ENCODE measurements around the gene MESD. TPM values are rescaled to one million over a fixed set of nuclear protein-coding genes. Genes with fewer than 3 reads are reported as not detected.

The MESD gene
- polyA plus RNA-seq, 12 donors = 18.6 to 29.2 (median 22.1) TPM; not detected in 1

DNA sequence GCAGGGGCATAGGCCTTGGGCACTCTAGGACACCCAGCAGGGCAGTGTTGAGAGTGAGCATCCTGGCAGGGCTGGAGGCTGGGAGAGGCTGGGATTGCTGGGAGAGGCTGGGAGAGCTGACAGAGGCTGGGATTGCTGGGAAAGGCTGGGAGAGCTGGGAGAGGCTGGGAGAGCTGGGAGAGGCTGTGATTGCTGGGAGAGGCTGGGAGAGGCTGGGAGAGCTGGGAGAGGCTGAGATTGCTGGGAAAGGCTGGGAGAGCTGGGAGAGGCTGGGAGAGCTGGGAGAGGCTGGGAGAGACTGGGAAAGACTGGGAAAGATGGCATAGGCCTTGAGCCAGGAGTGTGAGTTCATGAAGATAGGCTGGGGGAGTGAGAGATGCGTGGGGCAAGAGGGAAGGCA, 77.8 kb downstream of the MESD start:
- DNase-seq = no peak

DNA sequence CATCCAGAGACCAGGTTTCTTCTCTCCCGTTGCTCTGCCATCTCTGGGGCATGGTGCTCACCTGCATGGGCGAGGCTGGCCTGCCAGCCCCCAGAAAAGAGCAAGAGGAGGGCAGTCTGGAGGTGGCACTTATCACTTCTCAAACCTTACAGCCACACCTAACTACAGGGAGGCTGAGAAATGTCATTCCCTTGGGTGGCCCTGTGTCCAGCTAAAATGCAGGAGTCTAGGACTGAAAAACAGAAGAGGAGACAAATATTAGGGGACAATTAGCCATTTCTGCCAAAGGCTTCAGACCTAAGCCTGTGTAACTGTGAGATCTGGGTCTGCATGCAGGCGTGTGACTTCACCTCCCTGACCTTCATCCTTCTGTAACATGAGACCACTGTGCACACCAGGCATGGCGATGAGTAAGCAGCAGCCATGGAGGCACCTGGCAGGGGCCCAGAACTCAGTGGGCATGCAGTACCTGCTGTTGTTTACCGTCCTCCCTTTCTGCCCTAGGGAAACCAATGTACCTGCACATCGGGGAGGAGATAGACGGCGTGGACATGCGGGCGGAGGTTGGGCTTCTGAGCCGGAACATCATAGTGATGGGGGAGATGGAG, 83.4 kb downstream of the MESD start:
- no peak for DNase-seq

DNA sequence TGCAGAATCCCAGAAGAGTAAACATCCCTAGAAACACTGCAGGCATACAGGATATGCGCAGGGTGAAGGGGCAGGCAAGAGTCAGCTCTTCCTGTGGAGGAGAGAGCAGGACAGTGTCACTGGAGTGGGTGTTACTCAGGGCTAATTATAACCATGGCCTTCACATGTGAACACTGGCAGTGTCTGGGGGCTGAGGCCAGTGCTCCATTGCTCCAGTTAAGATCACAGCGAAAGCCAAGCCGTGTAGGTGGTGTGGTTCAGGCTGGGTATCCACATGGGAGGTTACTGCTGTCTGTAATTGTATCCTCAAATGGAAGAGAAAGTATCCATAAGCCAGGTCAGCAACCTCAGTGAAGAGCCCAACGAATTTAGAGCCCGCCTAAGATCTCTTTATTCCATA, 84.6 kb downstream of the MESD start:
- no peak for DNase-seq

DNA sequence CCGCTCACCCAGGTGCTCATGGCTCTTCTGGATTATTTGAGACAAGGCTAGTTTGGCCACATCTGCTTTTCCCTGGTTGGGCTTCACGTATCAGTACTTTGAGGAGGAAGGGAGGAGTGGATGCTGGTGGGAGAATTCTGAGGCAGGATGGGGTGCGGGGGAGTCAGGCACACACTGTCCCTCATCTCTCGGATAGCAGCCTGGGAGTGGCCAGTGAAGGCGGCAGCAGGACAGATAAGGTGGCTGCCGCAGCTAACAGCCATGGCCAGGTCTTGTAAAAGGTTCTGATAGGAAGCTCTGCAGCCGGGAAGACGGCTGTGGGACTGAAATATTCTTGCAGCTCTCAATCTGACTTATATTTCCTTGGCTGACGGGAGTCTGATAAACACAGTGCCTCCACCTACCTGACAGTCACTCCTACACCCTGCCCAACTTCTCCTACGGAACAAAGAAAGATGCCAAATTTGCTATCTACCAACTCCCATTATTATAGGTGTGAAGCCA, 87.3 kb downstream of the MESD start:
- DNase-seq = no peak

DNA sequence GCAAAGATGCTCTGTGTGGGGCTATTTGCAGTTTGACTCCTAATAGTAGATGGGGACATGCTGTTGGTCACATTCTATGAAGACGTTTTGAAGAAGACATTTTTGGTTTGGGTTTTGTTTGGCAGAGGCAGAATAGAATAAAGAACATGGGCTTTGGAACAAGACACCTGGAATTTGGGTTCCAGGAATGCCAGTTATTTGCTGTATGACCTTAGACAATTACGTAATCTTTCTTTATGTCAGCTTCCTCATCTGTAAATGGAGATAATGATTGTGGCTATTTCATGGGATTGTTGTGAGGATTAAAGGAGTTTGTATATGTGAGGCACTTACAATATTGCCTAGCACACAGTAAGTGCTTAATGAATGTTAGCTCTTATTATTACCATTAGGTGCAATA, 91.6 kb downstream of the MESD start:
- DNase-seq = no peak

Other genes with a start within 250 kb of the MESD start
- gene CEMIP, start 210.4 kb downstream of the MESD start, polyA plus RNA-seq (ENCODE audit: insufficient read length in 12 of 12) = 1 to 10 TPM in 10 of 12 donors, not detected in 2; 1.5 to 6.4 (median 2.3) TPM
- gene TLNRD1, start 11.1 kb upstream of the MESD start, polyA plus RNA-seq (ENCODE audit: insufficient read length in 12 of 12) = 10 to 100 TPM in 9 of 12 donors, 1 to 10 TPM in 2, not detected in 1; 8.3 to 21.6 (median 11.9) TPM
- 1 to 10 TPM in 1 of 12 donors, under 1 TPM in 9, not detected in 2; 0.15 to 1.1 (median 0.61) TPM for gene CFAP161, start 144.5 kb upstream of the MESD start, polyA plus RNA-seq (ENCODE audit: insufficient read length in 12 of 12)
- 10 to 100 TPM in 3 of 12 donors, 1 to 10 TPM in 8, not detected in 1; 5.5 to 19.8 (median 7.6) TPM for gene IL16, start 207.1 kb upstream of the MESD start, polyA plus RNA-seq (ENCODE audit: insufficient read length in 12 of 12)

Measured in muscle of arm (tissue), 12 donors.